Right forelimb (tissue), 1 donor: ENCODE measurements around the gene TFG.

ENCODE experiments used
- DNase-seq: peaks from one replicate; pipeline ENCODE4 v3.0.0-alpha.2; 2018

The TFG gene

DNA sequence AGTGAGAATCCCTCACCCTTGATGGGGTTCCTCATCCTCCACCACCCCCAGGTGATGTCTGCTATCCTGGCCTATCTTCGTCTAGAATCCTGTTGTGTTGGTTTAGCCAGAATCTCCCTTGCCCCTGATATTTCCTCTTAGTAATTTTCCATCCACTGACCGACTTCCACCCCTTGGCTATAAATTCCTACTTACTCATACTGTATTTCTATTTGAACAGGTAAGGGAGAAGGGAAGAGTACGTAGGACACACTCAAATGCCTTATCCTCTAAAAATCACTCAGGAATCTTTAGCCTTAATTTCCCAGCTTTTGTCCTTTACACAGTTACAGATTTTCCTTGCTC, 678 bp upstream of the TFG start:
- DNase-seq, result no peak

DNA sequence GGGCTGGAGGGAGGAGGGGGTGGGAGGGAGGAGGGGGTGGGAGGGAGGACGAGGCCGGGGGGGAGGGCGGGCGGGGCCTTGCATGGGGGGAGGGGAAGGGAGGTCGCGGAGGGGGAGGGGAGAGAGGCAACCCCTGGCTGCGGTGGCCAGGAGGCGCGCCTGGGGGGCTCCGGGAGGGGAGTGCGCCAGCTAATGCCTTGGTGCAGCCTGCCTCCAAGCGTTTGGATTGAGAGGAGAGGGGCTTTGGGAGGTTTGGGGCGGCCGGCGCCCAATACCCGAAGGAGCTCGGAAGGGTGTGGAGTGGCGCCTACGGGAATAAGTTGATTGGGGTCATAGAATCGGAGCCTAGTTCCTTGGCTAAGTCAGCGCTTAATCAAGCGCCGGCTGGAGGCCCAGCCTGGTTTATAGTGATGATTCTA, 557 bp downstream of the TFG start:
- peak; percentile 80 for DNase-seq

DNA sequence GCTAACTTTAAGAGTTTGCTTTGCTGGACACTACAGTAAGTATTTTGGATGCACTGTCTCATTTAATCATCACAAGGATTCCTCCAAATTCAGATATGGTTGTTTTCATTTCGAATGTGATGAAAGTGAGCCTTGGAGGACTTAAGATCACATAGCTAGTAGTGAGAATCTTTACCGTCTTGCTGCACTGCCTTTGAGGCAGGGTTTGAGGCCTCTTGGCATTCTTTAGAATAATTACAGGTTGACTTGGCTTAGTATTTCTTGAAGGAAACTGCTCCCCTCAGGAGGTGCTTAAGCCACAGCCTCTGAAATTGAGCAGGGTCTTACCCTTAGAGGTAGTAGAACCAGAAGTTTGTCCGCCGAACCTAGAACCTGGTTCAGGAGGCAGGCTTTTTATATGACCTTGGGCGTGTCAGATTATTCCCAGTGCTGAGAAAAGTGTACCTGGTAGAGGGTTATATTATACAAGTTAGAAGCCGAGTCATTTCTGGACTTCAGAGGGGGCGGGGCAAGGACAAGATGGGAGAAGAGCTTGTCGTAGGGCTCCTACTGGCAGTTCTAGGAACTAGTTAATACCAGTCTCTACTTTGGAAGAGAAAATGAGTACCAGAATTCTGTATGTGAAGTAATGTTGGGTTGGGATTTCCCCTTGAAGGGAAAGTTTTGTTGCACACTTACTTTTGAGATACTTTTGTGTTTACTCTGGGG, 1.1 kb downstream of the TFG start:
- DNase-seq, result peak; percentile 46

DNA sequence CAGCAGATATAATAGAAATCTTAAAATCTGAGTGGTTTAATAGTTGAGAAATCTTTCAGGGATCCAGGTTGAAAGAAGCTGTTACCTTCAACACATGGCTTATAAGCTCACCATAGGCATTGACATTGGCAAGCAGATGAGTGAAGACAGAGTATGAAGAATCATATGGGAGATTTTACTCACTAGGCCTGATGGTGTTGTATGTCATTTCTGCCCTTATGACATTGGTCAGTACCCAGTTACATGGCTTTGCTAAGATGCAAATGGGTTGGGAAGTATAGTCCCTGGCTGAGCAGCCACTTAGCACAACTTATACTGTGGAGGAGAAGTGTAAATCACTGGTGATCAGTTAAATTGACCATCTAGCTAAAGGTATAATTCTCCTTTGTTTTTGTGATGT, 5.9 kb downstream of the TFG start:
- DNase-seq, result no peak

DNA sequence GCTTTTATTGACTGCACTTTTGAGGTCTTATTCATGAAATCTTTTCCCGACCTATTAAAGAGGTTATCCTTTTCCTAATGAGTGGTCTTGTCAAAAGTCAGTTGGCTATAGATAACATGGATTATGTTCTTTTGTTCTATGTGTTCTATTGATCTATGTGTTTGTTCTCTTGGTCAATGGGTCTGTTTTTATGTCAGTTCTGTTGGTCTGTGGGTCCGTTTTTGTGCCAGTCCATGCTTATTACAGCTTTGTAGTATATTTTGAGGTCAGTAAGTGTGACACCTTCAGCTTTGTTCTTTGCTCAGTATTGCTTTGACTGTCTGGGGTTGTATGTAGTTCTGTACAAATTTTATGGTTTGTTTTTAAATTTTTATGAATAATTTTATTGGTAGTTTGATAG, 7.8 kb downstream of the TFG start:
- DNase-seq, result no peak

DNA sequence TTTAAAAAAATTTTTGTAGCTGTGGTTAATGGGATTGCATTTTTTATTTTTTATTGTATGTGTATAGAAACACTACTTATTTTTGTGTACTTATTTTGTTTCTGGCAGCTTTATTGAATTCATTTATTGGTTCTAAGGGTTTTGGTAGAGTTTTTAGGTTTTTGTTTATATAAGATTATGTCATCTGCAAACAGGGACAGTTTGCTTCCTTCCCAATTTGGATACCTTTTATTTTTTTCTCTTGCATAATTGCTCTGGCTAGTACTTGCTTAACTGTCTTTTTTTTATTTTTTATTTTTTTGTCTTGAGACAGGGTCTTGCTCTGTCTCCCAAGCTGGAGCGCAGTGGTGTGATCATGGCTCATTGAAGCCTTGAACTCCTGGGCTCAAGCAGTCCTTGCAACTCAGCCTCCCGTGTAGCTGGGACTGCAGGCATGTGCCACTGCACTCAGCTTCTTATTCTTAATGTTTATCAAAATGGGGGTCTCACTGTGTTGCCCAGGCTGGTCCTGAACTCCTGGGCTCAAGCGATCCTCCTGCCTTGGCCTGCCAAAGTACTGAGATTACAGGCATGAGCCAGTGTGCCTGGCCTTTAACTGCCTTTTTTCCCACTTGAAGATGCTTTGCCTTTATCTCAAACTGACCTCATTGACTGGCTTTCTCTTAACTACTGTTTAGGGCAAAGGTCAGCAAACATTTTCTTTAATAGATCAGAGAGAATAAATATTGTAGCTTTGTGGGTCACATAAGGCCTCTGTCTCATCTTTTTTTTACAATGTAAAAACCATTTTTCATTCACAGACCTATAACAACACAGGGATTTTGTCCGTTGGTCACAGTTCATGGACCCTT, 8.6 kb downstream of the TFG start:
- no peak for DNase-seq

DNA sequence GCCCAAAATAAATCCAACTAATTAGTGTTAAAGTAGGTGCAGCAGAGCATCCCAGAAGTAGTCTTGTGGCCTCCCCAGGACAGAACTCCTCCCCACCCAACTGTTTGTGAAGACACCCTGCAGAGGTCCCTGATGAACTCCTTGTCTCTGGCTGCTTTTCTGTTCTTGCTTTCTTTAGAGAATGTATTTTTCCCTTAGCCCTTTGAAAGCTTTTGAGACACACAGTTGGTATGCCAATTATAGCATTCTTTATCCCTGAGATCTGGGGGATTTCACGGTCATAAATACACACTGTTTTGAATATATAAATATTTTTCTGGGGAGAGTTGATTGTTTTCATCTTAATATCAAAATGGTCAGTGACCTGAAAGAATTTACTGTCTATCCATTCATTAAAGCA, 9.8 kb downstream of the TFG start:
- no peak for DNase-seq

DNA sequence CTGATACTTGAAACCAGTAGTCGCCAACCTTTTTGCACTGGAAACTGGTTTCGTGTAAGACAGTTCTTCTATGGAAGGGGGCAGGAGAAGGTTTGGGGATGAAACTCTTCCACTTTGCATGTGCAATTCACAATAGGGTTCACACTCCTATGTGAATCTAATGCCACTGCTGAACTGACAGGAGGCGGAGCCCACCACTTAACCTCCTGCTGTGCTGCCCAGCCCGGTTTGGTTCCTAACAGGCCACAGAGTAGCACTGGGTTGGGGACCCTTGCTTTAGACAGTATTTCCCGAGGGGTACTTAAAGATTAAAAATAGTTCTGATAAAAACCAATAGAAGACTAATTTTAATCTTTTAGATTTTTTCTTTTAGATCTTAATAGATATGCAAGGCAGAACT, 11.1 kb downstream of the TFG start:
- no peak for DNase-seq

DNA sequence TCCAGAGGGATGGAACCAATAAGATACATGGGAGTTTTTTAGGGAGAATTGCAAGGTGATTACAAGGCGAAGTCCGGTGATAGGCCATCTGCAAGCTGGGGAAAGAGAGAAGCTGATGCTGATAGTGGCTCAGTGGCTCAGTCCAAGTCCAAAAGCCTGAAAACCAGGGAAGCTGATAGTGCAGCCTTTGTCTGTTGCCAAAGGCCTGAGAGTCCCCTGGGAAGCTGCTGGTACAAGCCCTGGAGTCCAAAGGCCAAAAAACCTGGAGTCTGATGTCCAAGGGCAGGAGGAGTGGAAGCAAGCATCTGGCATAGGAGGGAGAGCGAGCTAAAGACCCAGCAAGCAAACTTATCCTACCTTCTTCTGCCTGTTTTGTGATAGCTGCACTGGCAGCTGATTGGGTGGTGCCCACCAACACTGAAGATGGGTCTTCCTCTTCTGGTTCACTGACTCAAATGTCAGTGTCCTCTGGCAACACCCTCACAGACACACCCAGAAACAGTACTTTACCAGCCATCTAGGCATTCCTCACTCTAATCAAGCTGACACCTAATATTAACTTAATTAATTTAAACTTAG, 16.7 kb downstream of the TFG start:
- no peak for DNase-seq

DNA sequence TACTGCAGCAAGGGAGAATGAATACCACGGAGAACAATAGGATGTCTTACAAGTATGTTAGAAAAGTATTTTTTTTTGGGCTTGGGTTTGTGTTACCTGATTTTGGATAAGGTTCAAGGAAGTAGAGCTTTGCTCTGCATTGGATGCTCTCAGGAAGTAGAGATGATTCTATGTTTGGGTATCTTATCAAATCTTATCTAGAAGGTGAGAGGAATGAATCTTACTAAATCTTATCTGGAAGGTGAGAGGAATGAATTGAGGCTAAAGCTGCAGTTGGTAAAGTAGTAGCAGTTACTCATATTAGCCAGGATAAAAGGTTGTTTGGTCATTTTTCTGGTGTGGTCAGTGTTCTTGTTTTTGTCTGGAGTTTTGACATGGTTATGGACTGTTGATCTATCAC, 17.4 kb downstream of the TFG start:
- DNase-seq, result no peak

DNA sequence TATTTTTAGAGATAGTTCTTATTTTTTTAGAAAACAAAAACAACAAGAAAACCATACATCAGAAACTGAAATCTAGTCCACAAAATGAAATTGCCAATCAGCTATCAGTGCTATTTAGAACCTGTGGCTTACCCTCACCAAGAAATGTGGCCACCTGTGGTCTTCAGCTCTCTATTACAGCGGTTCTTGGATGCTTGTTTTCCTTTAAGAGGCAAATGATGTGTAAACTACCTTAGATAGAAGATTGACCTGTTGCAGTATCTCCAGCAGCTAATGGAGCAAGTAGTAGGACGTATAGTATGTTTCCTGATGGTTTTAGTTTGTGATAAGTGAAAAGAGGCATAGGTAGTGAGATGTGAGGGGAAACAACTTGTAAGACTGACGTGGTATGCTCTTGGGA, 21.2 kb downstream of the TFG start:
- no peak for DNase-seq

DNA sequence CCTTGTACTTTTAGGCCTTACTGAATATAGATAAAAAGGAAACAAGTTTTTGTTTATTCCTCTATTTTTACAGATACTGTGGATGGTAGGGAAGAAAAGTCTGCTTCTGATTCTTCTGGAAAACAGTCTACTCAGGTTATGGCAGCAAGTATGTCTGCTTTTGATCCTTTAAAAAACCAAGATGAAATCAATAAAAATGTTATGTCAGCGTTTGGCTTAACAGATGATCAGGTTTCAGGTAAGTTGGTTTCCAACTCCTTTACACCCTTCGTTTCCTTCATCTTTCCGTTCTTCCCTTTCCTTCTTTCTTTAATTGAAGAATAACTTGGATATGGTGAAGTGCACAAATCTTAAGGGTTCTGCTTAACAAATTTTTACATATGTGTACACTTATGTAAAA, 23.1 kb downstream of the TFG start:
- no peak for DNase-seq

DNA sequence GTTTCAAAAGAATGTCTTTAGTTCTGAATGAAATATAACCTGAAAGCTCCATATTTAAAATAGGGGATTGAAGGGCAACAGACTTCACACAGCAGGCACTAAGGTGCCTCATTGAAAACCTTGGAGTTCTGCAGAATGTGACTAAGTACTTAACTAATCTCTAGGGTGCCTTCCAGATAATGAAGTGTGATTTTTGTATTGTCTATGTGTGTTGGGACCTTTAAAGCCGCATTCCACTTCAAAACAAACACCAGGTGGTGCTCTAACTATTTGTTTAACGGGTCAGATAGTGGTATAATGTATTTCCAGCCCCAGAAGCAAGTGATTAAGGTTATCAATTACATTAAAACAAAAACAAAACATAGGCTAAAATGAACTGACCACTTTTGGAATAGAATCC, 28.0 kb downstream of the TFG start:
- no peak for DNase-seq

DNA sequence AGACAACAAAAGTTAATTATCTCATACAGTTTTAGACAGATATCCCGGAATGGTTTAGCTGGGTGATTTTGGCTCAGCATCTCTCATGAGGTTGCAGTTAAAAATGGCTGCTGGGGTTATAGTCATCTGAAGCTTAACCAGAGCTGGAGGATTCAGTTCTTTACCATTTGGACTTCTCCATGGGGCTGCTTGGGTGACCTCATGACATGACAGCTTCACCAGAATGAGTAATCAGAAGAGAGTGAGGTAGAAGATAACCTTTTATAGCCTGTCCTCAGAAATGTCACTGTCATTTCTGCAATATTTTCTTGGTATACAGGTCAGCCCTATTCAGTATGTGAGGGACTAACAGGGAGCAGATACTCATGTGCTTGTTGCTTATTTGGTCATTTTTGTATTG, 30.9 kb downstream of the TFG start:
- no peak for DNase-seq

DNA sequence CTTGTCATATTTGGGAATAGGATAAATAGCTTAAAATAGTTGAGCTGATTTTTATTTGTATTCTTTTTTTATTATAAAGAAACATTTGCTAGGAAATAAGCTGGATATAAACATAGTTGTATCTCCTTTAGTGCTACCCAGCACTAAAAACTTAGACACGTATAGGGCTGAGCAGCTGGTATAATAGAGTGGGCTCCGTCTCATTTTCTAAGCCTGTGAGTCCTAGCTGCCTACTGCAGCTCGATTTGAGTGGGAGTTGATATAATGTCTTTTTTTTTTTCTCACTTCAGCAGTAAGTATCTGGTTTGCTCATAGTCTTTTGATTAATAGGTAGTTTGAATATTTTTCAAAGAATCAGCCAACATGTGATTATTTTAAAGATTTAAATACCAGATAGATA, 34.2 kb downstream of the TFG start:
- no peak for DNase-seq

DNA sequence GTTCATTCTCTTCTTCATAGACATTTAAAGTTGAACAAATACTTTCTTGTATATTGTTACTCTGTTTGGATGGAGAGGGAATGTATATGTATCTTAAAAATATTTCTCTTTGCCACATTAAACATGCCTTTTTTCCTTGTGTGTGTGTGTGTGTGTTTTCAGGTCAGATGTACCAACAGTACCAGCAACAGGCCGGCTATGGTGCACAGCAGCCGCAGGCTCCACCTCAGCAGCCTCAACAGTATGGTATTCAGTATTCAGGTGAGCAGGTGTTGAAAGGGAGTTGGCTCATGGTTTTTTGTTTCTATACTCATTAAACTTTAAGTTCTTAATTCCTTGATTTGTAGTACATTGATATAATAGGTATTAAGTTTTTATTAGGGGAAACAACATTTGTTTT, 35.4 kb downstream of the TFG start:
- no peak for DNase-seq

DNA sequence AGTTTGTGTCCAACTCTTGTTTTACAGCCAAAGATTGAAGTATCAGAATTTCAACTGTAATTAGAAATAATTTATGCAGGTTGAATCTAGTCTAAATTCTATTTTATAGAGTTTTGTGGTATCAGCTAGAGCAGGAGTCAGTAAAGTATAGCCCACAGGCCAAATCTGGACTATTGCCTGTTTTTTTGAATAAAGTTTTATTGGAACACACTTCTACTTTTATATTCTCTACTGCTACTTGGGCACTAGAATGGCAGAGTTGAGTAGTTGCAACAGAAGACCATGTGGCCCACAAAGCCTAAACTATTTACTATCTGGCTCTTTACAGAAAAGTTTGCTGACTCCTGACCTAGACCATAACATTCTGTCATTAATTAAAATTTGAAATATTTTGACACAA, 36.3 kb downstream of the TFG start:
- no peak for DNase-seq

DNA sequence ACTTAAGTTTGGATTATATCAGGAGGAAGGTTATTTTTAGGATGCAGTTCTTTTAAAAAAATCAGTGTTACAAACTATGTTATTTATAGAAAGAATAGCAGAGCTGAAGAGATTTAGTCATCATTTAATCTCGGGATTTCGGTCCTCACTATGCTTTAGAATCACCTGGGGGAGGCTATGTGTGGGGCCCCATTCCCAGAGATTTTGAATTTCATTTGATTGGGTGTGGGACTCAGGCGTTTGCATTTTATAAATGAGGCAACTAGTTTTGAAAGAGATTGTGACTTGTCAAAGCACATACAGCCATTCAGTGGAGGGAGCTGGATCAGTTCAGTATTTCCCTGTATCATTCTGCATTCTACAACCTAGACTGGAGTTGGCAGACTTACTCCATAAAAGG, 36.8 kb downstream of the TFG start:
- no peak for DNase-seq

DNA sequence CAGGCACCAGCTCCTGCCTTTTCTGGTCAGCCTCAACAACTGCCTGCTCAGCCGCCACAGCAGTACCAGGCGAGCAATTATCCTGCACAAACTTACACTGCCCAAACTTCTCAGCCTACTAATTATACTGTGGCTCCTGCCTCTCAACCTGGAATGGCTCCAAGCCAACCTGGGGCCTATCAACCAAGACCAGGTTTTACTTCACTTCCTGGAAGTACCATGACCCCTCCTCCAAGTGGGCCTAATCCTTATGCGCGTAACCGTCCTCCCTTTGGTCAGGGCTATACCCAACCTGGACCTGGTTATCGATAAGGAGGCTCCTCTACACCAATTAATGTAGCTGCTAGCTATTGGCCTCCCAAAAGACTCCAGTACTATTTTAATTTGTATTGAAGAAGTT, 38.9 kb downstream of the TFG start:
- no peak for DNase-seq

DNA sequence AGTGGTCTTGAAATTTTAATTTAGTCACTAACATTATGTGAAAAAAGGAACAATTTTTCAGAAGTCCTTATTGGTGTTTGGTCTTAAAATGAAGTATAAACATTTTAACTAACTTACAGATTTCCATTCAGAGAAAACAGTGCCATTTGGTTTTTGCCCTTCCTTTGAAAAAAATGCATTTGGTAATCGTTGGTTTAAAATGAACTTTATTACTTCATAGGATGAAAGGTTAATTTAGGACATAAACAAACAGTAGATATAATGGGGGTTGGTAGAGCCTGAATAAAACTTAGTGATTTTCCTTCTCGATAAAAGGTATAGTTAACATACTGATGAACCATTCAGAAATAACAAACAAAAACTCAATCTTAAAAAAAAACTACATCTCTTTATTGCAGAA, 39.7 kb downstream of the TFG start:
- DNase-seq, result no peak

DNA sequence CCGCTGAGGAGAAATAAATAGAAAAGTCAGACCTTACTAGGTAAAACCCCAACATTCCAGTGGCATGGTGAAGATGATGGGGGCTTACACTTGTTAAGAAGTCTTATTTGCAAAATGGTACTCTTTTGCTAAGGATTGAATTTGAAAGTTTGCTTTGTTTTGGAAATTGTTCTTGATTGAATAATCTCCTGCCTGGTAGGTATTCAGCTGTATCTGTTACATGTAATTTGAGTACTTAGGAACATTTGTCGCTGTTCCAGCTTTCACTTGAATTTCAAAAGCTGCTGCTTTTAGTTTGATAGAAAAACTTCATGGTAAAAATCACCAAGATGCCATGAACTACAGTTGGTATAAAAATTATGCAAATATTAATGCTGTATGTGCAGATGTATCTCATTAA, 44.6 kb downstream of the TFG start:
- DNase-seq, result no peak

DNA sequence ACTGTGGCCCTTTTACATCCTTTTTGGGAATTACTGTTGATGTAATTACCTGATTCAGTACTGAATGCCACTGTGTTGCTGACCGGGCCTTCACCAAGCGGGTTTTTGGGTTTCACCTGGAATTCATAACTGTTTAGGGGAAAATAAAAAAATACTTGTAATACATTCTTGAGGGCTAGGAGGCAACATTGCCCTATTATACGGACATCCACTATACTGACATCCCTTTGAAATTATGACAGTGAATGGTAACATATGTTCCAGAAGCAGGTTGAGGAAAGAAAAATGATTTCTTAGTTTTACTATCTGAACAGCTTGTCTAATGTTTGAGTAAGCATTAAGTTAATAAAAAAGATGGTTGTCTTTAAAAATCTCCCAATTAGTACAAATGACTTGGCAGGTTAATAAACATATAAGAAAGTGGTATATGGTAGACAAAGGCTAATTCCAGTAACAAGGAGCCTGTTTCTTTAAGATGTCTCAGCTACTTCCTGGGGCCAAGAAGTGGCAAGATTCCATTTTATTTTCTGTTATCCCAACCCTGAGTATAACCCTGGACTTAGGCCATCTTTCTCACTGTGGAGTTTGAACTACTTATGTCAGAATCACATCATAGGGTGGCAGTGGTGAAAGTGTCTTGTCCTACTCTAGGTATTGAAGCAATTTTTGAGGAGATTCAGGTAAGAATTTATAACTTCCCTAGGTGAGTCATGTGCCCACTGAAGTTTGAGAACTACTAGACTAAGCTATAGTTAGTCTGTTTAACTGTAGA, 45.5 kb downstream of the TFG start:
- DNase-seq, result no peak

DNA sequence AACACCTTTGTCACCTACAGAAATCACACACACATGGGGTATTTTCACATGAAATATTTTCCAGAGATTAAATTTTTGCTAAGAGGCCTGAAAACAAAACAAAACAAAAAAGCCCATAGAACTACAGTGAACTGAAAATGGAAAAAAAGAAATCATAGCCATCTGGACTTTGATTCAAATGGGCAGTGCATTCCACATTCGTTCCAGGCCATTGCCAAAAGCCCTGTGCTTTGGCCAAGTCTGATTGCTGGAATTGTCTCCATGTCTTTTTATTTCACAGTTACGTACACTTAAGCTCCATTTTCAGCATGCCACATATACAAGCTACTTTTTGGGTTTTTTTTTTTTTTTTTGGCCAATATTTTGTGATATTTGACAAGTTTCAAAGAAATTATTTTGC, 47.1 kb downstream of the TFG start:
- DNase-seq, result no peak

DNA sequence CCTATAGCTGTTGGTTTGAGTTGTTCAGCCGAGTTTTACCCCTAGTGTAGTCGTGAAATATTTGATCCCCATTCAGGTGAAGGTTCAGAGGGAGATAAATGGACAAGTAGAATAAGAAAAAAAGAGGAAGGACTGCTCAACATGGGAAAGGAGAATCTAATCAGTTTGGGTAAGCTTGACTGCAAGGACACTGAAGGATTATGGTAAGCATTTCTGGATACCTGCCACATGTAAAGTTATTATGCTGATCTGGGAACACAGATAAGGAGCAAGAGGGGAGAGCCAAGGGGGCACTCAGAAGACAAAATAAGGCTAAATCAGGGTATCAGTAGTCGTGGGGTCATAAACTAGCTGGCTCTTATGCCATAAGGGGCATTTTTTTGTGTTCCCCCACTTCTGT, 49.9 kb downstream of the TFG start:
- DNase-seq, result no peak
